BJ (cell line): ENCODE data around the gene SLC35E3. TPM values are rescaled to one million over a fixed set of nuclear protein-coding genes. Genes with fewer than 3 reads are reported as not detected.

ENCODE experiments used
- CTCF ChIA-PET: fragments of 350-600 bp; formaldehyde crosslinking; extraction: SDS; loops from one replicate; lab custom pipeline; 2021; ENCODE audit warnings: antibody characterized with exemption, inconsistent platforms; lab: Yijun Ruan, JAX
- POLR2A ChIA-PET: fragments of 300-600 bp; sonication (Branson Sonifier 250); formaldehyde crosslinking; extraction: SDS; loops from one replicate; lab custom pipeline; 2021; ENCODE audit warnings: antibody characterized with exemption; lab: Charles Lee
- DNase-seq: peaks from one replicate; pipeline ENCODE4 v3.0.0-alpha.2; 2011; ENCODE audit warnings: low read depth
- H3K27me3 ChIP-seq: 2 replicates; pipeline ENCODE4 v1.6.0; 2011; ENCODE audit warnings: low read length; ENCODE audit not compliant: control insufficient read depth, insufficient read depth
- H3K36me3 ChIP-seq: 2 replicates; pipeline ENCODE4 v1.5.1; 2011; ENCODE audit warnings: low read length; ENCODE audit not compliant: control insufficient read depth, insufficient read depth
- H3K4me3 ChIP-seq: 2 replicates; pipeline ENCODE4 v1.5.1; 2011; ENCODE audit warnings: low read depth, mild to moderate bottlenecking, control low read depth, low read length
- polyA plus RNA-seq: library from polyadenylated mRNA; depleted of rRNA; stranded (reverse); fragments of >200 nt; gene quantifications from 2 replicates; pipeline ENCODE4 v1.2.3, GENCODE V29; 2011
- TF ChIP-seq, protein P1 (sequence below): IDR thresholded peaks from 2 replicates; pipeline ENCODE4 v1.5.1; 2011; ENCODE audit warnings: low read depth, mild to moderate bottlenecking, control low read depth, inconsistent platforms, low read length, moderate library complexity; ENCODE audit not compliant: insufficient read depth

The SLC35E3 gene
- polyA plus RNA-seq, 1 experiment, result 5.7 TPM

DNA sequence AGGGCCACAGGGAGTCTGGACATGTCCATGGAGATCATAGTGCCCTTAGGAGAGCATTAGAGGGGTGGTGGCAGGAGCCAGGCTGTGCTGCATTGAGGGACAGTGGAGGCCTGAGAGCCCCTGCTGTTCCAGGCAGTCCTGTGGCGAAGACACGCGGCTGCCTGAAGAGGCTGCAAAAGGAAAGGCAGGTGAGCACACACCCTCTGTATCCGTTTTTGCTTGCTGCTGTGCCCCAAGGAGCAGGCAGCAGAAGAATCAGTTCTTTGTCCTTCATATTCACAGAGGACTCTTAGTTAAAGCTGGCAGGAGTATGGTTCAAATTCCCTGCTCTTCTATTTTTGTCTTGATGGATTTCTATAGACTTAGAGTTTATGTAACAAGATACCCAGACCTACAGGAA lies 4.5 kb downstream of the SLC35E3 start:
- no peak for DNase-seq
- Histone ChIP-seq H3K36me3 (peaks cover 2% of the 10 kb centered on the region; the same call in 1 of the 2 replicates), H3K27me3 (no peaks in the 10 kb centered on the region), H3K4me3 (no peak overlapping the region)
- TF ChIP-seq, protein P1, sequence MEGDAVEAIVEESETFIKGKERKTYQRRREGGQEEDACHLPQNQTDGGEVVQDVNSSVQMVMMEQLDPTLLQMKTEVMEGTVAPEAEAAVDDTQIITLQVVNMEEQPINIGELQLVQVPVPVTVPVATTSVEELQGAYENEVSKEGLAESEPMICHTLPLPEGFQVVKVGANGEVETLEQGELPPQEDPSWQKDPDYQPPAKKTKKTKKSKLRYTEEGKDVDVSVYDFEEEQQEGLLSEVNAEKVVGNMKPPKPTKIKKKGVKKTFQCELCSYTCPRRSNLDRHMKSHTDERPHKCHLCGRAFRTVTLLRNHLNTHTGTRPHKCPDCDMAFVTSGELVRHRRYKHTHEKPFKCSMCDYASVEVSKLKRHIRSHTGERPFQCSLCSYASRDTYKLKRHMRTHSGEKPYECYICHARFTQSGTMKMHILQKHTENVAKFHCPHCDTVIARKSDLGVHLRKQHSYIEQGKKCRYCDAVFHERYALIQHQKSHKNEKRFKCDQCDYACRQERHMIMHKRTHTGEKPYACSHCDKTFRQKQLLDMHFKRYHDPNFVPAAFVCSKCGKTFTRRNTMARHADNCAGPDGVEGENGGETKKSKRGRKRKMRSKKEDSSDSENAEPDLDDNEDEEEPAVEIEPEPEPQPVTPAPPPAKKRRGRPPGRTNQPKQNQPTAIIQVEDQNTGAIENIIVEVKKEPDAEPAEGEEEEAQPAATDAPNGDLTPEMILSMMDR, result no peak
- POLR2A ChIA-PET, result no interaction called here
- CTCF ChIA-PET, result no interaction called here

DNA sequence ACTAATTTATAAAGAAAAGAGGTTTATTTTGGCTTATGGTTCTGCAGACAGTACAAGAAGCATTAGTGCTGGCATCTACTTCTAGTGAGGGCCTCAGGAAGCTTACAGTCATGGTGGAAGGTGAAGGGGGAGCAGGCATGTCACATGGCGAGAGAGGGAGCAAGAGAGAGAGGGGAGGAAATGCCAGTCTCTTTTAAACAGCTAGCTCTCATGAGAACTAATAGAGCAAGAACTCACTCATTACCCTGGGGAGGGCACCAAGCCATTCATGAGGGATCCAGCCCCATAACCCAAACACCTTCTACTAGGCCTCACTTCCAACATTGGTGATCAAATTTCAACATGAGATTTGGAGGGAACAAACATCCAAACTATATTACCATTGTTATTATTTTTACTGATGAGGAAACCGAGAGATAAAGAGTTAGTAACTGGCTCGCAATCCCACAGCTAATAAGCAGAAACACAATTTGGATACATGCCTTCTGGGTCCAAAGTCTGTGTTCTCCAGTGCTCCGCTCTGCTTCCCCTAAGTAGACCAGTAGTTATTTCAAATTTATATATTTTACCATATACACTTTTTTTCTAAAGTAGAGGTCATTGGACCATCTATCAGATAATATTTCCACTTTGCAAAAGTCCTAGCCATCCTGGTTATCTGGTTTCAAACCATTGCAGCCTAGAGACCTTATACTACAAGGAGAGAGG lies 9.7 kb downstream of the SLC35E3 start:
- H3K36me3 ChIP-seq, result 0 out of 2 replicates have a peak, but pooled peaks cover 2% of the 10 kb centered on the region
- DNase-seq, result no peak
- TF ChIP-seq, protein P1, result no peak
- CTCF ChIA-PET, result no interaction called here
- H3K4me3 ChIP-seq, result no peak overlapping the region
- no peaks in the 10 kb centered on the region for H3K27me3 ChIP-seq
- POLR2A ChIA-PET, result no interaction called here

DNA sequence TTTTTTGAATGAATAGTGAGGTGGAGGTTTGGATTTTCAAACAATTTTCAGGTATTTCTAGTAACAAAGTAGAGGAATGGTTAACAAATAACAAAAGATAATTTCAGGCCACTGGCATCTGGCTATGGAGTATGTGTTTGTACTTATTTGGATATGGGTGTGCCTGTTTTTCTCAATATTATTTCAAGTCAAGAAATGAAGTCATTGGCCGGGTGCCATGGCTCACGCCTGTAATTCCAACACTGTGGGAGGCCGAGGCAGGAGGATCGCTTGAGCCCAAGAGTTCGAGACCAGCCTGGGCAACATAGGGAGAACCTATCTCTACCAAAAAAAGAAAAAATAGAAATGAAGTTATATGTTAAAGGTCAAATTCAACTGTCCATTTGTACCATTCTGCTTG lies 13.9 kb downstream of the SLC35E3 start:
- no peak for DNase-seq
- Histone ChIP-seq H3K36me3 (peaks cover 4% of the 10 kb centered on the region; the same call in 1 of the 2 replicates), H3K4me3 (no peak overlapping the region), H3K27me3 (no peaks in the 10 kb centered on the region)
- POLR2A ChIA-PET, result no interaction called here
- TF ChIP-seq, protein P1, result no peak
- CTCF ChIA-PET, result interaction anchor here (0.8 kb wide), 1 partner anchor 13 kb away, joined by 4 read pairs; the partner anchor contains the start of gene SLC35E3

DNA sequence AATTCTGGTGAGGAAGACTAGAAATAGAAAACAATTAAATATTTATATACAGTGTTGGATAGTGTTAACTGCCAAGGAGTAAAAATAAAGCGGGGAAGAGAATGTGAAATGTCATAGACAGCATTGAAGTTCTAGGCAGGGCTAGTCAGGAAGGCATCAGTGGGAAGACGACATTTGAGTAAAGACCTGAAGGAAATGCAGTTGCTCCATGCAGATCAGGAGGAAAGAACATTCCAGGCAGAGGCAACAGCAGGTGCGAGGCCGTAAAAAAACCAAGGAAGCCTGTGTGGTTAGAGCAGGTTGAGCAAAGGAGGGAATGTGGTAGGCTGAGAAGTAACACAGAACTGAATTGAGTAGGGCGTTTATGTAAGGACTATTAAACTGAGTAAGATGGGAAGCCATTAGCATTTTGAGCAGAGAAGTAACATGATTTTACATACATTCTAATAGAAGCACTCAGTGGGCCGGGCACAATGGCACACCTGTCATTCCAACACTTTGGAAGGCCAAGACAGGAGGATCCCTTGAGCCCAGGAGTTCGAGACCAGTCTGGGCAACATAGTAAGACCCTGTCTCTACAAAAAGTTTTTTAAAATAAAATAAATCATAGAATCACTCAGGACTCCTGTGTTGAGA lies 14.9 kb downstream of the SLC35E3 start:
- Histone ChIP-seq H3K4me3 (no peak overlapping the region), H3K27me3 (no peaks in the 10 kb centered on the region), H3K36me3 (peaks cover 2% of the 10 kb centered on the region; the same call in 1 of the 2 replicates)
- TF ChIP-seq, protein P1, result no peak
- DNase-seq, result no peak
- CTCF ChIA-PET, result no interaction called here
- POLR2A ChIA-PET, result no interaction called here

DNA sequence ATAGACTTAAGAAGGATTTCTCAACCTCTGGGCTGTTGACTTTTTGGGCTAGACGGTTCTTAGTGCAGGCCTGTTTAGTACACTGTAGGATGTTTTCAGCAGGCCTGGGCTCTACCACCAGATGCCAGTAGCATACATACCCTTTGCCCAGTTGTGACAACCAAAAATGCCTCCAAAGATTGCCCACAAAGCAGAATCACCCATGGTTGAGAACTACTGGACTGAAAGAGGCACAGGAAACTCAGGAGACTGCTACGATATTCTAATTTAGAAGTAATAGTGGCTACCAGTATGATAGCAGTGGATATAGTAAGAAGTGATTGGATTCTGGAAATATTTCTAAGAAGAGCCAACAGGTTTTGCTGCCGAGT lies 15.5 kb downstream of the SLC35E3 start:
- POLR2A ChIA-PET, result no interaction called here
- H3K4me3 ChIP-seq, result no peak overlapping the region
- CTCF ChIA-PET, result no interaction called here
- peaks cover 2% of the 10 kb centered on the region; the same call in 1 of the 2 replicates for H3K36me3 ChIP-seq
- H3K27me3 ChIP-seq, result no peaks in the 10 kb centered on the region
- no peak for DNase-seq
- TF ChIP-seq, protein P1, result no peak
